ENCODE data around the gene SLC30A7.
"Not testable (repeated sequence)": the region's sequence is repeated elsewhere in the genome, so short reads cannot be mapped to it uniquely, and the experiment has no call there.

Gene SLC30A7

DNA sequence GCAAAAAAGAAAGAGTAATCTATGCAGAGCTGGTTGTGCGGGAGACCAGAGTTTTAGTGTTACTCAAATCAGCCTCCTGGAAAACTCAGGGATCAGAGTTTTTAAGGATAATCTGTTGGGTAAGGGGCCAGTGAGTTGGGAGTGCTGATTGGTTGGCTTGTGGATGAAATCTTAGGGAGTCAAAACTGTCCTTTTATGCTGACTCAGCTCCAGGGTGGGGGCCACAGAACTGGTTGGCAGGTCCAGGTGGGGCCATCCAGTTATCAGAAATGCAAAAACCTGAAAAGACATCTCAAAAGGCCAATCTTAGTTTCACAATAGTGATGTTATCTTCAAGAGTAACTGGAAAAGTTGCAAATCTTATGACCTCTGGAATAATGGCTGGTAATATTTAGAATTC is 4.5 kb upstream of the SLC30A7 start:
- no peak for DNase-seq

DNA sequence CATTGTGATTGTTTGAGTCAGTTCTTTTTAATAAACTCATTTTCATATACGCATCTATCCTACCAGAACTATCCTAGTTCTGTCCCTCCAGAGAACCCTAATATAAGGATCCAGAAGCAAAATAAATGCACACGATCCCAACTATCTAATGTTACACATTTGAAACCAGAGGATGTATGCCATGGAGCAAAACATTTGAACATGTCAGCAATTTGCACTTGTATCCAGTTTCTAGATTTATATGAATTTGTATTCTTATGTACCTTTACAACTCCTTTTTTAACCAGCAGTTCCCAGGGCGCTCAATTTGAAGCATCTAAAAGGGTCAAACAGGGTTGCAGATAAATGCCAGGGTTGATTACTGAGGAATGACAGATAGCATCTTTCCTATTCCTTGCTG is 3.3 kb upstream of the SLC30A7 start:
- no peak for DNase-seq

DNA sequence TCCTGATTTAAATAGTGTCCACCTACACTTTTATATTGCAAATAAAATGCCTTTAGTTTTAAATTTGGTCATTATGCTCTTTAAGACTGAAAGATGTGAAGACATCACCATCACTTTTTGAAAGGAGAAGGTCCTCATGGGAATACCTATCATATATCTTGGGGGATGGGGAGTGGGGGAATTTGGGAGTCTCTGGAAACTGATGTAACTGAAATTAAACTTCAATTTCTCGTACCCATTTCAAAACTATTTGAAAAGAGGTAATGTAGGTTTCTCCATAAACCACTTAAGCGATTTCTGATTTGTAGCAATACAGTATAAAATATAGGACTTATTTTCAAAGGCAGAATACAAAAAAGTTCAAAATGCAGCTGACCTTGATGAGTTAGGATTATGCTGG is 2.2 kb upstream of the SLC30A7 start:
- DNase-seq, result no peak

DNA sequence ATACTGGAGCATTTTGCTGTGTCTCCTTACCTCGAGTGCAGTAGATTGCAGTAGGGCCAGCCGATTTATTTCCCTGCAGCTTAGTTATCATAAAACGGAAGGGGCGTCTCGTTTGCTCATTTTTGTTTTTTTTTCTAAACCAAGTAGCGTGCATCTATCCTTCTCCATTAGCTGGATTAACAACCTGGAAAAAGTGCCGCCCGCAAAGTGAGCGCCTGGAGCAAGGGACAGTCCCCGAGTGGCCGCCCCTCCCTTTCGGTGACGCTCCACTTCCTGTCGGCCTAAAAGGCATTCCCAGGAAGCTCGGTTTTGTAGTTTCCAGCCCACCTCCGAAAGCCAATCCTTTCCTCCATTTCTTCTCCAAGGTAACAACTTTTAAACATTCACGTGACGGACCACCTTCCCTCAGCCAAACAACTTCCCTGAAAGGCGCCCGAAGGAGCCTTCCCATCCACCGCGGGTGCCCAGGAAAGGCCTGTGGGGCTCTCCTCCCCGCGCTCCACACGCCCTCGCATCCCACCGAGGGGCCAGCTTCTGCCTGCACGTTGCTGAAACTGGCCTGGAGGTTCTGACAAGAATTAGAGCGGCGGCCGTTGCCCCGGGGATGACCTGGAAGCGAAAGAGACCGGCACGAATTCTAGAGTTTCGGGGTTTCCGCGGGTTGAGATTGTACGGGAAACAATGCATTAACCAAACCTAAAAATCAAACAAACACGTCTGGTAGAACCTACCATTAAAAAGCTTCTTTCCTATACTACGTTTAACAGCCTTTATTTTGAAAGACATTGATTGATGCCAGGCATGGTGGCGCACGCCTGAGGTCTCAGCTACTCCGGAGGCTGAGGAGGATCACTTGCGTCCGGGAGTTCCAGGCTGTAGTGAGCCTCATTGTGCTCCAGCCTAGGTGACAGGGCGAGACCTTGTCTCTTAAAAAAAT is 1.0 kb upstream of the SLC30A7 start, which contains the start of gene EXTL2:
EXTL2 (minus strand) TSS at position 240 of the 937 bp plus-strand sequence. CDS start 6,085 bp downstream, outside the sequence.
- DNase-seq, result peak; percentile 89

DNA sequence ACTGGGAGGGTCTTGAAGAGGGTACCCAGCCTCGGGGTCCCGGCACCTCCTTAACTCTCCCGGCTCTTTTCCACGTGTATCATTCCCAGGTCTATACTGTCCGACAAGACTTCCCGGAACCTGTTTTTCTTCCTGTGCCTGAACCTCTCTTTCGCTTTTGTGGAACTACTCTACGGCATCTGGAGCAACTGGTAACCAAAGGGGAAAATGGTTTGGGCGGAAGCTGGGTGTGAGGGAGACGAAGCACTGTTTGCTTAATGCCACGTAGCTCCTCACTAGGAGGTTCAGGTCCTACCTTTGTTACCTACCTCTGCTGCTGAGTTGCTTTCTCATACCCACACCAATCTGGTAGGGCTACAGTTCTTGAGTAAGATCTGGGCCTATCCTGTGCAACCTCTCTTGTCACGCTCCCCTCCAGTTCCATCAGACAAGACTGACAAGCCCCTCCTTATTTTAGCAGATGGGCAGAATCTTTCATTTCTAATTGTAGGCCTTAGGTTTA is 642 bp downstream of the SLC30A7 start:
- DNase-seq, result peak; percentile 38

DNA sequence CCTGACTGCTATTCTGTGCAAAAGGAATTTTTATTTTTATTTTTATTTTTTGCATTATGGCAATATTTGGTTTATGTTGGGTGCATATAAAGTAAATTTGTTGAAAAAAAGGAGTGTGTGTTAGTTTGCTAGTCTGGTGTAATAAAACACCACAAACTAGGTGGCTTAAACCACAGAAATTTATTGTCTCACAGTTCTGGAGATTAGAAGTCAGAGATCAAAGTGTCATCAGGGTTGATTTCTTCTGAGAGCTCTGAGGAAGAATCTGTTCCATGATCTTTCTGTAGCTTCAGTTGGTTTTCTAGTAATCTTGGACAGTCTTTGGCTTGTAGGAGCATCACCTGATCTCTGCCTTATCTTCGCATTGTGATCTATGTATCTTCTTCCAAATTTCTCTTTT is 6.5 kb downstream of the SLC30A7 start:
- no peak for DNase-seq

DNA sequence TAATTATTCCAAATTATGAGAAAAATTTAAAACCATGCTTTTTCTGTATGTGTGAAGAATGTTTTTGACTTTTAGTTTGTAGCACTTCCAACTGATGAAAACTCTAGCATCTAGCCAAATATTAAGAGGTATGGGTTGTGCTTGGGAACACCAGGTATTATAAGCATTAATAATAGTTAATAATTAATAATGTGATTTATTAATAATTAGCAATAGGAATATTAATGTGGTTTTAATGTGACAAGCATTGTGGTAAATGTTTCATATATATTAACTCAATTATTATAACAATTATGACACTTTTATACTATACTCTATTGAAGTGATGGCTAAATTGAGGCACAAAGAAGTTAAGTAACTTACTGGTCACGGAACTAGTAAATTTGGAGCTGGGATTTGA is 7.9 kb downstream of the SLC30A7 start:
- no peak for DNase-seq

DNA sequence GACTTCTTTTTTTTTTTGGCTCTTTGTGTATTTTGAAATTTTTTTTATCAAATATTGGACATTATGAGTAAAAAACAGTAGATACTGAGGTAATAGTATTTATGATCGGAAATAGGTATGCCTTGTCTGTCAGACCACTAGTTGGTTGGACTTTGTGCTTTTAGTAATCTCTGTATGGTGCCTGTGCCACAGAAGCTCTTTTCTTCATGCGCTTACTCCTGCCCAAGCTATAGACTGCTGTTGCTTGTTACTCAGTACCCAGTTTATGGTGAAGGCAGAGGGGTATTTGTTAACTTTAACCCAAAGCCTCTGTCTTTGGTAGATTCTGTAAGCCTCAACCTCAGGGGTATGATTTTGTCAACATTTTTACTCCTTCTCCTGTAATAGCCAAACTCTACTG is 8.6 kb downstream of the SLC30A7 start:
- DNase-seq, result no peak

DNA sequence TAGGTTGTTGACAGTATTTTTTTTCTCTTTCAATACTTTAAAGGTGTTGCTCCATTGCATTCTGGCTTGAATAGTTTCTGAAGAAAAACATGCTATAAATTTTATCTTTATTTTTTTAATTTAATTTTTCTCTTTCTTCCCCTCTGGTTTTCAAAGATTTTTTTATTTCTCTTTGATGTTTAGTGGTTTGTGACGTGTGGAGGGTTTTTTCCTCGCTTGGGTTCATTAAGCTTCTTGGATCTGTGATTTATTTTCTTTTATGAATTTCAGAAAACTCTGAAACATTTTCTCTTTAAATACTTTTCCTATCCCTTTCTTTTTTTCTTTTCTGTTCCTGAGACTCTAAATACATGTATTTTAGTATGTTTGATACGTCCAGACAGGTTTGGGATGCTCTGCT is 9.3 kb downstream of the SLC30A7 start:
- DNase-seq, result no peak

DNA sequence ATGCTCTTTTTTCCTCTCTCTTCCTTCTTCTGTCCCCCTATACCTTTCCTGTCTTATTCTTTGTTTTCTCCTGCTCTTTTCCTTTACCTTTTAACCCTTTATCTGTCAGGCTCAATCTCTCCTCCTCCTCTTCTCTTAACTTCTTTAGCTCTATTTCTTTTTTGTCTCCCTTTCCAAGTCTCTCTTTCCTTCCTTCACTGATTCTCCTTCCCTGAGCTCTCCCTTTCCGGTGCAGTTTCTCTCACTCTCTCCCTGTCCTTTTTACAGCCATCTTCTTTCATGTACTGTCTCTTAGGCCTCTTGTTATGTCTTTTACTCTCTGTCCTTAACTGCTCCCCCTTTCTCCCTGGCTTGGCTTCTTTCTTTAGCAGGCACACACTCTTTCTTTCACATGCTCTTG is 12.0 kb downstream of the SLC30A7 start:
- no peak for DNase-seq

DNA sequence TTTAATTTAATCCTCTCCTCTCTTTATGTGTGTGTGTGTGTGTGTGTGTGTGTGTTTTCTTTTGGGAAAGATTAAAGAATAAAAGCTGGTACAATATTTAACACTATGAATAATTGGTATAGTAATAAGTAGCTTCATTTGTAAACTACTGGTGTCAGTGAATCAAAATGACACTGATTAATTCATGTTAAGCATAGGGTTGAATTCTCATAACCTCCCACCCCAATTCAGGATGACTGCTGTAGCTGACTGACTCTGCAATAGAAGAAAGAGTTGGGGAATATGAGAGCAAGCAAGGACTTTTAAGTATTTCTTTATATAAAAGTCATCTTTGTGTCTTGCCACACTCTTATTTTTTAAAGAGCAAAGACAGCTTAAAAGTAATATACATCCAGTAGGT is 13.1 kb downstream of the SLC30A7 start:
- no peak for DNase-seq

DNA sequence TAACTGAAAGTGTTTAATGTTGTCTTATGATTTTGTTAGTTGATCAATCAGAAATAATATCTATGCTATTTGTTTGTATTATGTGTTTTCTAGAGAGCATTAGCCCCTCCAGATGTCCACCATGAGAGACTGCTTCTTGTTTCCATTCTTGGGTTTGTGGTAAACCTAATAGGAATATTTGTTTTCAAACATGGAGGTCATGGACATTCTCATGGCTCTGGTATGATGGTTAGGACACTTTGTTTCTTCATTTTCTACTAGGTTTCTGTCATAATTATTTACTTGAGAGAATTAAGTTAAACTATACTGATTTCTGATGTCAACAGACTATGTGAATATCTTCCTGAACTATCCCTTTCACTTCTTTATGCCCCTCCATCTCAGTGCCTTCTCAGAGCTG is 16.1 kb downstream of the SLC30A7 start:
- DNase-seq, result no peak

DNA sequence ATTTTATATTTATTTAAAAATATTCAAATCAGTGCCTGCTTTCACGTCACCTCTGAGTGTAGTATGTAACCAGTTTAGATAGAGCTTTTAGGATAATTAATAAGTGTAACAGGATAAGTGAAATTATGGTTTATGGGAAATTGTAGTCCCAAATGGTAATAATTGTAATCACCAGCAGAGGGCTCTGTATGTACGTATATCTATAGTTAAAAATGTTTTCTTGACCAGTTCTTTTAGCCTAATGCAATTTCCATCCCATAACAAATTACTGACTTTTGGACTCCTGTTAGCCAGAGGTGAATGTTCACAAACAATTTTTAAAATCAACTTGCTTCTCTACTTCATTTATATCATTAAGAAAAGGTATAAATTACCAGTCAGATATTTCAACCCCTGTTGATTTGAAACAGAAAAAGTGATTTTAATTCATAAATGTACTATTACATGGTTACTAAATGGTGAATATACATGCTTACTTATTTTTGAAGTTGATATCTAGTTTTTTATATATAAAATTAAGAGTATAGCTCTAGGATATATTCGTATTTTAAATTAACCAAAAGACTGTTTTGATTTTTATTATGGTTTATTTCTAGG is 25.3 kb downstream of the SLC30A7 start:
- peak; percentile 33 for DNase-seq

DNA sequence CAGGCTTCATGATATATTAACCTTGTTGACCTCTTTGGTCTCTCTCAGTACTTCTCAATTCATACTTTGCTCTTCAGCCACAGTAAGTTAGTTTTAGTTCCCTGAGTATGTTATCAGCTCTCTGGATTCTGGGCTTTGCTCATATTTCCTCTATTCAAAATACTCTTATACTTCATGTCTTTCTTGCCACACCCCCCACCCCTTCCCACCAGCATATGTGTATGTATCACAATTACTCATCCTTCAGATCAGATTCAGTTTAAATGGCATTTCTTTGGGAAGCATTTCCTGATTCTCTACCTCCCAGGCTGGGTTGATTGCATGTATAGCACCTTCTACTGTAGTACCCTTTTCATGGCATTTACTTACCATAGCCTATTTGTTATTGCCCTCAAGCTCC is 28.3 kb downstream of the SLC30A7 start:
- no peak for DNase-seq

DNA sequence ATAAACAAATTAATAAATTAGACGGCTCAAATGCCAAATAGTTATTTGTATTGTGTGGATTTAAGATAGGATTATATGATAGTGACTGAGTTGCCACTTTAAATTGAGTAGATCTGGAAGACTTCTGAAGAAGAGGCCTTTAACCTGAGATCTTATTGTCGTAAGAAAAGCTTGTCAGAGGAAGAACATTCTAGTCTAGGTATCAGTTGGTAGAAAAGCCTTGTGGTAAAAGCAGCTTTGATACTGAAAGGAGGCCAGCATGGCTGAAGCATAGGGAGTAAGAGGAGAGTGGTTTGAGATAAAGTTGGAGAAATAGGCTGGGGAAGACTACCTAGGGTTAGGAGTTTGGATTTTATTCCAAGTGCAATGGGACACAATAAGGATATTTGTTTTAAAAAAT is 29.1 kb downstream of the SLC30A7 start:
- no peak for DNase-seq

DNA sequence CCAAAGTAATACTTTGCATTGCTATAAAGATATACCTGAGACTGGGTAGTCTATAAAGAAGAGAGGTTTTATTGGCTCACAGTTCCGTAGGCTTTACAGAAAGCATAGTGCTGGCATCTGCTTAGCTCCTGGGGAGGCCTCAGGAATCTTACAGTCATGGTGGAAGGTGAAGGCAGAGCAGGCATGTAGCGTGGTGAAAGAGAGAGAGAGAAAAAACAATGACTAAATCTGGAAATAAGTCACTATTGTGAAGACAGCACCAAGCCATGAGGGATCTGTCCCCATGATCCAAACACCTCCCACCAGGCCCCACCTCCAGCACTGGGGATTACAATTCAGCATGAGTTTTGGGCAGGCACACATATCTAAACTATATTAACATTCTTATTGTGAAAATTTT is 30.4 kb downstream of the SLC30A7 start:
- no peak for DNase-seq

DNA sequence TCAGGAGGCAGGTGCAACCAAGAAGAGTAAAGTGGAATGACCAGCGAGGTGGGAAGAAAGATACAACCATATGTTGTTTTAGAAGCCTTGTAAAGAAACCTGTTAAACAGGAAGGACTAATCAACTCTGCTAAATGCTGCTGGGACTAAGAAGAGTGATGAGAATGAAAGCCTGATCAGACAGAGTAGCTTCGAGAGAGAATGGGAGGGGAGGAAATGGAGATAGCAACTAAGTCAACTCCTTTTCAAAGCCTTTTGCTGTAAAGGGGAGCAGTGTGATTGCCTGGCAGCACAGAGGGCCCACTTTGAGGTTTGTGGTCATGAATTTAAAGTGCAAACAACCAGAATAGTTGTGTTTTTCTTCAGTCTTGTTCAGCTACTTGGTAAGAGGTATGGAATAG is 31.4 kb downstream of the SLC30A7 start:
- no peak for DNase-seq

DNA sequence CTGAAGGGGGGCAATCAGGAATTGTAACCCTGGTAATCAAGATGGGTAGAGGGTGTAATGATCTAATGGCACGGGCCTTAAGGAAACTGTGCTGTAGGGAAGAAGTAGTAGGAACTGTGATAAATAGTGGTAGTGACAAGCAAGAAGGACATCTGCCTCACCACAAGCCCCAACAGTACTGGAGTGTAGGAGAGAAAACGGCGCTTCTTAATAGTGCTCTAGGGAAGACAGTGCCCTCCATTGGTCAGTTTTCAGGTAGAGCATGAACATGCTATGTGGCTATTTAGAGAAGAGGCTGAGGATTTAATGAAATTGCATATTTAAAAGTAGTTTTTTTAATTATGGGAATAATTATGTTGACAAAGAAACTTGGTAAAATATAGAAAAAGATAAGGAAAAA is 32.2 kb downstream of the SLC30A7 start:
- DNase-seq, result no peak

DNA sequence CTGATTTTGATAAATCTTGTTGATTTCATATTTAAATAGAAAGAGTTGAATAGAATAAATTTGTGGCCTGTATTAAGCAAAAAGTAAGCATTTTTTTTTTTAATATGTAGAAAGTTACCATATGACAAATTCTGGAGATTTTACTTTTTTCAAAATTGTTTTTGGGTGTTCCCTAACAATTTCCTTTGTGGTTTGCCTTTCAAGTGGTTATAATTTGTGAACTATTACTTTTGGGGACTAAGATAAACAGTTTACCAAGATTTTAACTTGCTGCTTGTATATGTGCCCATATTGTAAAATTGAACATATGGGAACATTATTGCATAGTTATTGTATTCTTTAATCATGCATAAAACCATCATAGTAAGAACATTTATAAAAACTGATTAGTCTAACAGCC is 34.6 kb downstream of the SLC30A7 start:
- no peak for DNase-seq

DNA sequence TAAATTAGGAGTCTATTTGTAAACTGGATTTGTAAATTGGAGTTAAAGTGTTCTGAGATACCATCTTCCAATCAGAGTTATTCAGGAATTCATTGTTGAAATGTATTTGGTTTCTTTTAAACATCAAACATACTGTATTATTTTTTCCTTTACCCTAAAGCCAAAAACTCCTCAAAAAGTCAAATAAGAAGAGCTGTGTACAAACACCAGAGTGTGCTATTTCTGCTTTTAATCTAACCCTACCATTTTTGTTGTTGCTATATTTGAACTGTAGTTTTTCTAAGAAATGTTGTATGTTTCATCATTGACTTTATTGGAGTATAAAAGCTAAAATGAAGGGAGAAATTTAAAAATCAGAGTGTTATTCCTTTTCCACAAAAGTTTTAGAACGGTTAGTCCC is 35.8 kb downstream of the SLC30A7 start:
- no peak for DNase-seq

DNA sequence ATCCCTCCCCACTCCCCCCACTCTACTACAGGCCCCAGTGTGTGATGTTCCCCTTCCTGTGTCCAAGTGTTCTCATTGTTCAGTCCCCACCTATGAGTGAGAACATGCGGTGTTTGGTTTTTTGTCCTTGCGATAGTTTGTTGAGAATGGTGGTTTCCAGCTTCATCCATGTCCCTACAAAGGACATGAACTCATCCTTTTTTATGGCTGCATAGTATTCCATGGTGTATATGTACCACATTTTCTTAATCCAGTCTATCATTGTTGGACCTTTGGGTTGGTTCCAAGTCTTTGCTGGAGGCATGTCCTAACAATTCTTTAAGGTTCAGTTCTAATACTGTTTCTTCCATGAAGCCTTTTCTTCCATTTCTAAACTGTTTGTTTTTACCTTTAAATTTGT is 37.7 kb downstream of the SLC30A7 start:
- DNase-seq, result not testable (repeated sequence)

DNA sequence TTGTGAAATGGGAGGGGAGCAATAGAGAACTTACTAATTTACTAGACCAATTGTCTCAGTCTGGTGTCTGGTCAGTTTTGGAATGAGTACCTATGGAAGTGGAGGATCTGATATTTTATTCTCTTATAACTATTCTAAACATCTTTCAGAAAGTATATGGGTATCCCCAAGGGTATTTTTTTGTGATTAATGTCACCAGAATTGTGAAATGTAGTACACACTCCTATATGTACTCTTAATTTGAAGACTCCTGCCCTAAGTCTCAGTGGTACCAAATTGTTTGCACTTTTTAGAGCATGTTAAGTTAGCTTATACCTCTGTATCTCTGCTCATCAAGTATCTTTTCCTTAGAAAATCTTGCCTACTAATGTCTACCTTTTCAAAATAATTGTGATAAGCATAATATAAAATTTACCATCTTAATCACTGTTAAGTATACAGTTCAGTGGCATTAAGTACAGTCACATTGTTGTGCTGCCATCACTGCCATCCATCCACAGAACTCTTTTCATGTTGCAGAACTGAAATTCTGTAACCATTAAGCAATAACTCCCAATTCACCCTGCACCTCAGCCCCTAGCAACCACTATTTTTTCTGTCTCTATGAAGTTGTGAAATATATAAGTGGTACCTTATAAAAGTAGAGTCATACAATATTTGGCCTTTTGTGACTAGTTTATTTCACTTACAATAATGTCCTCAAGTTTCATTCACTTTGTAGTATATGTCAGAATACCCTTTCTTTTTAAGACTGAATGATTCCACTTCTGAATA is 40.5 kb downstream of the SLC30A7 start:
- DNase-seq, result no peak

DNA sequence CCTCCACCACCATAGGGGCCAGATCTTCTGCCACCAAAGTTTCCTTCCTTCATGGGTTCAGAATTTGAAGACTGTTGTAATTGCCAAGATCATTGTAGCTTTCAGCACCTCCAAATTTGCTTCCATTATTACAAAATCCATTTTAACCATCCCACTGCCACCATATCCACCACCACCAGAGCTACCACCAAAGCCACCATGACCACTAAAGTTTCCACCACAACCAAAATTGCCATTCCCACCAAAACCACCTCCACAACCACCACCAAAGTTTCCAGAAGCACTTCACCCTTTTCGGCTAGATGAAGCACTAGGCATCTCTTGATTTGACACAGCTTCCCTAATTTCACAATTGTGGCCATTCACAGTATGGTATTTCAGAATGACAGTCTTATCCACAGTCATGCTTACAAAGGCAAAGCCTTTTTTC is 45.2 kb downstream of the SLC30A7 start:
- DNase-seq, result no peak

Measured in kidney glomerular epithelial cell (primary cell).